Ramos (cell line): Measurements from ENCODE around the gene SKAP1.

Experiments
- in situ Hi-C: fragments of 300-500 bp; cut with MboI; formaldehyde crosslinking; loops from one replicate; pipeline ENCODE4 v1.14.3; 2022; ENCODE audit warnings: low sequenced_read_pairs; ENCODE audit not compliant: unreplicated experiment

The SKAP1 gene

DNA sequence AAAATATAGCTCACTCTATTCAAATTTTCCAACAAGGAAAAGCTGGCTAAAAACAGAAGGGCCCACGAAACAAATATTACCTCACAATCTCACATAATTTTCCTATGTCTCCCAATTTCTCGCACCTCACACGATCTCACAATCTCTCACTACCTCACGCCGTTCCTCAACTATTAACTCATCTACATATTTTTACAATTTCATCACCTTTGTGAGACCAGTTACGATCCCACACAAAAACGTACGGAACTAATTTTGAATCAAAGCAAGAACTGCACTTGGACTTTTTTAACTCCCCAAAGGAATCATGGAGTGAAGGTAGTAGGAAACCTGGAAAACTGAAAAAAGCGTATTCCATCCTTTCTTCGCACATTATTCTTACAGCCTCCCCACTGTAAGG lies 329.9 kb downstream of the SKAP1 start:
- in situ Hi-C loops, result no loop called here

DNA sequence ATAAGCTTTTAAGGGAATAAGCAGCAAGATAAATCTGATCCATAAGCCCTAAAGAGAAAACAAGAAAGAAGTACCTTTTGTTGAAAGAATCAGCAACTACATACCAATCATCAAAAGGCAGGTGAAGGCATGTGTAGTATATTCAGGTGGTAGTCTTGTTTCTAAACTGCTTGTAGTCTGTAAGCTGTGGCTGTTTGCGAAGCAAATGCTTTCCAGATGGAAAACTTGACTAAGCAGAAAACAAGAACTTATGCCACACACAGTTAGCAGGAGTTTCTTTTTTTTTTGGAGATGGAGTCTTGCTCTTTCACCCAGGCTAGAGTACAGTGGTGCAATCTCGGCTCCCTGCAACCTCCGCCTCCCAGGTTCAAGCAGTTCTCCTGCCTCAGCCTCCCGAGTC lies 334.4 kb downstream of the SKAP1 start:
- in situ Hi-C loops, result no loop called here

DNA sequence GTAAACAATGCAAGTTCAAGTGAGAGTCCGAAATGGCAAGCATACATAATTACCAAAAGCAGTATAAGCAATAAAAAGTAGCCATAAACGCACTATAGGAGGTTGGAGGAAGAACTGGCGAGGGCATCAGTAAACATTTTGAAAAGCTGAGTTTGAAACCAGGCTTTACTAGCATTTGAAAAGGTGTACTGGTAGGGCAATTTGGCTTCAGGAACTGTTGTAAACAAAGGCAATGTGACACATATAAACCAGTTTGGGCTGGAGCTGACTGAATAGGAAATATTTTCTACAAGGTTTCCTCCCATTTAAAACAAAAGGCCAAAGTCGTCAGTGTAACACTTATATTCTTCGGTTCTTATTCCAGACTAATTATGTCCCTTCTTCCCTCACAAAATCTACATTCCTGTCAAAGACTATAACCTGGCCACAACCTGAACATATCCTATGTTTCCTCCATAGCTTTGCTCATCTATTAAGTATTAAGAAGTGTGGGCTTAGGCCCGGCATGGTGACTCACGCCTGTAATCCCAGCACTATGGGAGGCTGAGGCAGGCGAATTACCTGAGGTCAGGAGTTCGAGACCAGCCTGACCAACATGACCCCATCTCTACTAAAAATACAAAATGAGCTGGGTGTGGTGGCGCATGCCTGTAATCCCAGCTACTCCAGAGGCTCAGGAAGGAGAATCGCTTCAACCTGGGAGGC lies 336.5 kb downstream of the SKAP1 start:
- in situ Hi-C loops, result no loop called here

DNA sequence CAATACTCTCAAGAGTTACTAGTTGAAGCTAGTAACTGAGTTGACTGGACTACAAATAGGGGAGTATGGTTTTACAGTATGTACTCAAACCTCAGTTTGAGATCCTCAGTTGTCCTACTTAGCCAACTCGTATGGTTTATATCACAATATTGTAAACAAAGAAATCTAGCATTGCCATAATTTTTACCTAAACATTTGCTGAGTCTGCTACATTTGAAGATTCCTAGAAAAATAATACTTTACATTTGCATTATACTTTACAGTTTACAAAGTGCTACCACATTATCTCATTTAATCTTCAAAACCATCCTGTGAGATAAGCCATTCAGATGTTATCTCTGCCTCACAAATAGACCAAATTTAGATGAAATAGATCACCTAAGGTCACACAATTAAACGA lies 345.1 kb downstream of the SKAP1 start:
- in situ Hi-C loops, result no loop called here
